HG03097 (cell line): ENCODE measurements around the gene KY.

ENCODE experiments used
- ATAC-seq: cut with Tn5 transposase; IDR thresholded peaks from one replicate; pipeline ENCODE4 v1.9.1; 2021; ENCODE audit not compliant: unreplicated experiment, low FRiP score

Gene KY

GRCh38 chr3:134672571-134672970 is 21.7 kb upstream of the KY start:
- no peak for ATAC-seq

DNA sequence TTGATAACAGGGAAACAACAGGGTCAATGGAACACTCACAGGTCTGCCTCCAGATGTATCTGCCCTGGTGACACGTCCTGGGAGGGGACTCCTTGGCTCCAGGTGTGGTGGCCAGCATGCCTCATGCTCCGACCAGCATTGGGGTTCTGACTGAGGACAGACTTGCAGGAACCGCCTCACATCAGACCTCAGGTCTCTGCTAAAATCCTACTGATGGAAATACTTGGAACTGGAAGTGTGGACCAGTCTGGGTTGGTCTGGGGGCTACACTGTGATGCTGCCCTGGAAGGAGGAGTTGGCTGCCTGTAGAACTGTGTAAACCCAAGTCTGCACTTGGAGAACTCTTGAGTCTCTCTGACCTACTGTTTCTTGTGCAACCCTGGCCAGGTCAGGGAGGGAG is 17.1 kb upstream of the KY start:
- ATAC-seq = no peak

DNA sequence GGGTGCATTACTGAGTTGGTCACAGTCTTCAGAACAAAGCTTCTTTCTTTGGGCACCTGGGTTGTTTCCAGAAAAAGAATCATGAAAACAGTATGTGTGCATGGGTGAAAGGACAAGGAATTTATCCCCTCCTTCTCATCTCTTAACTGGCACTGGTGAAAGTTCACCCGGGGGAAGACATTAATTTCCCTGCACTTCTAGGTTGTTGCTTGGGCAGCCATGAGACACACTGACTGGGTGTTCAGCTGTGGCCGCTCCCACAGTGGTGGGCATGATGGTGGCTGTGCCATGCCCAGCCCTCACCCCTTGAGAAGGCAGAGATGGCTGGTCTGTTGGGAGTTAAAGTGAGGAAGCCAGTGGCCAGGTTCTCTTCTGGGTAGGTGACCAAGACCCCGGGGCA is 16.6 kb upstream of the KY start:
- ATAC-seq = no peak

GRCh38 chr3:134666885-134667284 is 16.1 kb upstream of the KY start:
- ATAC-seq = no peak

DNA sequence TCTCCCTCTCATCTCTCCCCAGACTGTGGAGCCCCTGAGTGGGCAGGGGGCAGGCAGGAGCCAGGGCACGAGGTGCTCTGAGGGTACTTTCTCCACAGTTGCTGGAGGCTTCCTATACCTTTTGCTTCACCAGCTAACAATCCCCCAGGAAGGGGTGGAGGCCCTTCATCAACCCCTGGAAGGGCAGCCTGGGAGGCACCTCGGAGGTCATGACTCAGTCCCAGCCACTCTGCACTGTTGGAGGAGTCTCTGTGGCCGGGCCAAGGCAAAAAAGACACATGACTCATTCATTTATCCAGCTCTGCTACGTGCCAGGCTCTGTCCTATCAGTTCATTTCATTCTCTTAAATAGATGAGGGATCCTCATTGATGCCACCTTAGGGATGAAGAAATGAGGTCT is 15.6 kb upstream of the KY start:
- ATAC-seq = no peak

DNA sequence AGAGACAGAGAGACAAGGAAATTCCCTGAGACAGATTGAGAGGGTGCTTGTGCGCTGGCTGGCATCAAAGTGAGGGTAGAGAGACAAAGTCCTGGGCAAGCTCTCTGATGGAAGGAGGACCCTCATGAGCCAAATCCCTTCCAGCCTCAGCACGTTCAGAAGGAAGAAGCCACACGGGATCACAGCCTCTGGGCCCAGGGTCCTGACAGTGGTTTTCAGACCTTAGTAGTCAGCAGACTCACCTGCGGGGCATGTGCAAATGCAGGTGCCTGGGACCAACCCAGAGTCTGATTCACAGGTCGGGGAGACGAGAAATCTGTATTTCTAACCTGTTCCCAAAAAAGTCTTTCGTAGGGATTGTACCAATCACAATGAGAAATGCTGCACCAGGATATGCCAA is 15.2 kb upstream of the KY start:
- no peak for ATAC-seq

GRCh38 chr3:134665243-134665642 is 14.4 kb upstream of the KY start:
- no peak for ATAC-seq

GRCh38 chr3:134663721-134664456 is 13.1 kb upstream of the KY start:
- ATAC-seq = no peak

GRCh38 chr3:134660046-134660441 is 9.2 kb upstream of the KY start:
- no peak for ATAC-seq

DNA sequence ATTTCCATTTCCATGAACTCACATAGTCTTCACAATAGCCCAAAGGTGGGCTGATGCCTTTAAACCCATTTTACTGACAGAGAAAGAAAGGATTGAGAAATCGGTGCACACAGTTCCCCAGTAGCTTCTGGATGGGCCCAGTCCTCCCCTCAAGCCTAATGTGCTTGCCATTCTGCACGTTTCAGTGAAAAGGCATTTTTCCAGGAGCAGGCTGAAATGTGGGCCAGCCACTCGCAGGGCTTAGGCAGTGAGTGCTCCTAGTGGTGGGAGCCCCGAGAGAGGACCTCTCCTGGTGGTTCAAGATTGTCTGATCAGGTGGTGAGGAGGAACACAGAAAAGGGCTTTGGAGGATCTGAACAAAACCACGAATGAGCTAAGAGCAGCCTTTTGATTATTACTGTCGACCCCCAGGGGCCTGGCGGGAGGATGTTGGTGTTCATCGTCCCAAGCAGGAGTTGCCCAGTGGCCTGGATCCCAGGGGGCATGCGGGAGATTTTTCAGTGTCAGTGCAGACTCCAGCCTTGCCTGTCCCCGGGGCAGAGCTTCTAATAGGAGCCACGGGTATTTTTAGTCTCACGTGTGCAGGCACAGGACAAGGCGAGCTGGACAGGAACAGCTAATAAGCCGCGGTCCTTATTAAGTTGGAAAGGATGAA is 8.7 kb upstream of the KY start:
- ATAC-seq = no peak

DNA sequence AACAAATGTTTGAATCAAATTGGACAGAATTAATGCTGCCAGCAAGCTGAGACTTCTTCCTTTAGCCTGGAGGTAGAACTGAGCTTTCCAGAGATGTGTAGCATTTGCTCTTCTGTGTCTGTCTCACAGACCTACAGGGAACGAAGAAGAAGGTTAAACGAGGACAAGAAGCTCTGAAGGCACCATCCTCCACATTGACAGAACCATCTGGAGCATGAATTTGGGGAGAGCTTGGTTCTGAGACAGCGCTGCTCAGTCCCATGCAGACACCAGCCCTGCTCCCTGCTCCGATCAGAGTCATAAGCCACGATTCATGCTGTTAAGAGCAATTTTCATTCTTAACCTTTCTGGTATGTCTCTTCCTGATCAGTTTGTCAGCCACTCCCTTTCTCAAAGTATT is 7.7 kb upstream of the KY start:
- no peak for ATAC-seq

- ATAC-seq = no peak
Observed at GRCh38 chr3:134656211-134656800, 5.5 kb upstream of the KY start.

DNA sequence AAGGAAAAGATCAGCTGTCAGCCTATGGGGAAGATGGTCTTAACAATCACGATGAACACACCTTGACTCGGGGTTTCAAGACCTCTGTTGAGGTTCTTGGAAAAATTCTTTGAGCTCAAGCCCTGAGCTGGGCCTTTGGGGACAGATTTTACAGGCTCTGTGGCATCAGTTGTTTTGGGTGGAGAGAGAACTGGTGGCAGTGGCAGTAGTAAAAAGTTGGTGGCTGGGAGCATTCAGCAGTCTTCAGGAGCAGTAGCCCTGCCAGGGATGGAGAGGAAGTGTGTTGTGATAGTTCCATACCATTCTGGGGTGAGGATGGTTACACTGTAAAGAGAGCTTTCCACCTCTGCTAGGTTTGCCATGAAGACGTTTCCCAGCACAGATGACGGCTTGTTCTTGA is 4.9 kb upstream of the KY start:
- ATAC-seq = no peak

DNA sequence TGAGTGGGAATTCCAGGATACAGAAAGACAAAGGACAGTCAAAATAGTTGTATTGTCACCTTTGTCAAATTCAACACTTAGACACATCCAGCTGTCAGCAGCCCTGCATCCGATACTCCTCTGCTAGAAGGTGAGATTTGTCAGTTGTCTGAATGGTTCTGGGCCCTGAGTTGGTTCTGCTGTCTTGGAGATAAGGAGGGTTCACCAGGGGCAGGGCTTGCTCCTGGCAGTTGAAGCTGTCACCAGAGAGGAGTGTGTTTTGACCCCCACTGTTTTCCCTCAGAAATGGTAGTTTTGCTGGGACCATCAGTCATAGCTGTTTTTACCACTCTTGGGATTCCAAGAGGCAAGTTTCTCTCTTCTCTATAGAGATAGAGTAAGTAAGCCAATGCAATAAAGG is 3.2 kb upstream of the KY start:
- ATAC-seq = no peak

GRCh38 chr3:134652886-134653630 is 2.2 kb upstream of the KY start:
- no peak for ATAC-seq

DNA sequence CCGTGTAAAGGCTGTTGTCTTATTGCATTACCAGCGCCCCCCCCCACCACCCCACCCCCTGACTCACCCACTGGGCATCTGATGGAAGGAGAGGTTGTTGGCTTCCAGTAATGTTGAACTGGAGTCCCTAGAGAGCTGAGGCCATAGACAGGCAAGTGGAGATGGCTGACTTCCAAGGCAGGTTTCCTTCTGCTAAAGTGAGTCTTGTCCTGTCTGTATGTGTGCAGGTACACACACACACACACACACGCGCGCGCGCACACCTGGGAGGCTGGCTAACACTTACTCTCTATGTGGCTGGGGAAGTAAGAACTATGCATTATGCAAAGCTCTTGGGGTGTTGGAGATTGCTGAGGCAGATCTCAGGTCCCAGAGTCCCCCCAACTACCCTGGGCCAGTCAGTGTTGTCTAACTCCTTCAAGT is 1.6 kb upstream of the KY start:
- no peak for ATAC-seq

DNA sequence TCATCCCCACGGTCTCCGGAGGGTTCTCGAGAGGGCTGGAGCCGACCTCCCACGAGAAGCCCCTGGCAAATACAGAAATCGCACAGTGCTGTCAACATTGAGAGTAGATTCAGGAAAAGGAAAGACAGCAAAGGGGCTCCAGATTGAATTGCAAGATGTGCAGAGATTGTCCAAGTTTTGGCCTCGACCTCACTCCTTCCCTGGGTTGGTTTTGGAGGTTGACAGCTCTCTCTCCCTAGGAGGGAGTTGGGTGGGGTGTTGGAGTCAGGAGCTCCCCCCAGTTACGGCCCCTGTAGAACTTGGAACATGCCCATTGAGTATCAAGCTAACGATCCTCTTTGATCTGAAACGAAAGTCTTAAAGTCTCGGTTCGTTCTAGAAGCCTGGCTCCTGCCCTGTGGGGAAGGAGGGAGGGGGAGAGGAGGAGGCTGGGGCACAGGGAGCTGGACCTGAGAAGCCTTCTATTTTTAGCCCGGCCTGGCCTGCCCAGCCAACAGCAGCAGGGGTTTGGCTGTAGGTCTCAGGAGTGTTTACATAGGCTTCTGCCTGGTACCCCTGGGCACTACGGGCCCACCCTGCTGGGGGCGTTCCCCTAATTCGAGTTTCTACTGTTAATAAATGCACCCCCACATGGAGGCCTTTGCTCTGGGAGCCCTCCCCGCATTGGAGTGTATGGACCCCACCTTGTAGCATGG is 672 bp upstream of the KY start:
- no peak for ATAC-seq

GRCh38 chr3:134649106-134649705 is 1.6 kb downstream of the KY start:
- ATAC-seq = no peak

DNA sequence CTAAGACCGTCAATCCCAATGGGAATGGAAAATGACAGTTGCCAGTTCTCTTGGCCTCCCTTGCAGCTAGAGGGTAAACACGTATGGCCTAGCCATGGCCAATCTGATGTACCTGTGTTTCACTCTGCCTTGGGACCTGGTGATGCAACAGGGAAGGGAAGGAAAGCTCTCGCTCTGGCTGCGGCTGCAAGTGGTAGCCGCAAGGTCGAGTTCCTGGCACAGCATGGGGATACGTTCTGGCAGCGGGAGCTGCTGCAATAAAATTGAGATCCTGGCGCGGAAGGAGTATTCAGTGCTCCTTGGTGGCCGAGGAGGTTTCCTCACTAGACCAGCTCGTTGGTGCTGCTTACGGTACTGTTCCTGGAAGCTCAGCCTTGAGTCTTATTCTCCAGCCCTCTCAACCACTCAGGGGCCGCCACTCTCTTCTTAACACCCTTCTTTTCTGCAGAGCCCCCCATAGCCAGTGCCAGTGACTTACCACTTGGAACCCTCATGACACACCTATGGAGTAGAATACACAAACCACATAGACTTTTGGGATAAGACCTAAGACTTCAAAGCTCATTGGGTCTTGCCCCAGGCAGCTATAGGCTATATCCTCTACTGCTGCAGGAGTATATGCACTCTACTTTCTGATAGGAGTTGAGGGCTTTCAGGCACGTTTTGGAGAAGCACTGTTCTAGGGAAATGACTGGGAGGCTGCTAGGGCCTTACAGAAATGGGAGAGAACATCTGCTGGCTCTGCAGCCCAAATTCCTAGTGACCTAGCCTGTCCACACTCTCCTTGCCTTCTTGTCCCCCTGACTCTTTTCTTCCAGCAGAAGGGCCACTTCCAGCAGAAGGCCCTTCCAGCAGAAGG is 2.7 kb downstream of the KY start:
- no peak for ATAC-seq

DNA sequence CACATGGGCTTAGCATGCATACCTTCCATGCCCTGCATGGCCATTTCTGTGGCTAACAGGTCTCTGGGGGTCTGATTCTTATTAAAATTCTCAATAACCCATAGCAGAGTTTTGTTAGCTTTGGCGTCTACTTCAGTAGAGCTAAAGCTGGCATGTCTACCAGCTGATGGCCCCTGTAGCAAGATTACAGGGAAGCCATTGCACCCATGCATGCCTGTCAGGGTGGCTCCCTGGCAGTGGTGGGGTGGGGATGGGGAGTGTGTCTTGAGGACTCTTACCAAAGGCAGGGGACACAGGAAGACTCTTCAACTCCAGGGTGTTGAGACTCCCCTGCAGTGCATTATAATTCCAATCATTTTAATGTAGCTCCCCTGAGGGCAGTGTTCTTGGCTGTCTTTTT is 4.7 kb downstream of the KY start:
- ATAC-seq = no peak
